NCI-H1092 treated with DMSO at 0.1 percent for 48 hours (cell line): ENCODE data around the gene UNC80.

Source experiments
- DNase-seq: peaks from one replicate; lab custom pipeline; 2025; lab: John Stamatoyannopoulos, UW

The UNC80 gene

GRCh38 chr2:209917154-209917771 is 145.6 kb downstream of the UNC80 start:
- no peak for DNase-seq

DNA sequence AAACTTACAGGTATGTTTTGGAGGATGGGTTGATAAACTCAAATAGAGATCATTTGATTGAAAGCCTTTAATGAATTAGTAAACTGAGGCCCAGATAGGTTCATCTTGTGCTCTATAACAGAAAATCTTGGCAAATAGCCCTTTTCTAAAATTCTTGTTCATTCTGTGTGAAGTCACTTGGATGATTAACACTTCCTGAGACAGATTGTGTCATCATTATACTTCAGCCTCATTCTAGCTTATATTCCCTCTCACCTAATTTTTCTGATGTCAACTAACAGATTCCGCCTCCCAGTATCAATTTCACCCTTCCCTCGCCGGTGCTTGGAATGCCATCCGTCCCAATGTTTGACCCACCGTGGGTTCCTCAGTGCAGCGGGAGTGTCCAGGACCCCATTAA is 146.6 kb downstream of the UNC80 start:
- DNase-seq = no peak

DNA sequence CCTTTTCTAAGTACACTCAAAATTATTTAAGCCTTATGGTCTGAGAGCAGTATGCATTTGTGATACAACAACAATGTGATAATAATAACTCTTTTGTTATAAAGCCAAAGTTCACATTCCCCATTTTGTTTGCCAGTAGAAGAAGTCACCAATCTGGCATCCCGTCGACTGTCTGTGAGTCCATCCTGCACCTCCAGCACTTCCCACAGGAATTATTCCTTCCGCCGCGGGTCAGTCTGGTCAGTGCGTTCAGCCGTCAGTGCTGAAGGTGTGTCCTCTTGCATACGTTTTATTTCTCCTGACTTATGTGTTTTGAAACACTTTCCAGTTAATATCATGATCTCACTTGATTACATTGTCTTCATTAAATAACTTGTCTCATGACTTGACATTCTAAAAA is 150.5 kb downstream of the UNC80 start:
- DNase-seq = no peak

DNA sequence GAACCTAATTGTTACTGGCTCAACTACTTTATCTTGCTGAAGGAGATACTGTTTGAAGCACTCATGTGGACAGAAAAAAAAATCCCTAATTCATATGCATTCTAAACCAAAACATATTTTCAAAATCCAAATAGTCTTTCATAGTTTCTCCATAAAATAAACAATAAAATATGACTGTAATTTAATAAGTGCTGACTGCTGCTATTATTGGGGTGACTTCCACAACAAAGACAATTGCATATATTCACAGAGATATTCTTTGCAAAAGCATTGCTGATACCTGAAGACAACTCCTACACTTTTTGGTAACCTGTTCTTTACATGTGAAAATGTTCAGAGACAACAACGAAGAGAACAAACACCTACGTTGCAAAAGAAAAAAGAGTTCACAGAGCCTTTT is 157.7 kb downstream of the UNC80 start:
- DNase-seq = no peak

- DNase-seq = peak; percentile 7
Measured at GRCh38 chr2:209933499-209934483, 162.2 kb downstream of the UNC80 start.

DNA sequence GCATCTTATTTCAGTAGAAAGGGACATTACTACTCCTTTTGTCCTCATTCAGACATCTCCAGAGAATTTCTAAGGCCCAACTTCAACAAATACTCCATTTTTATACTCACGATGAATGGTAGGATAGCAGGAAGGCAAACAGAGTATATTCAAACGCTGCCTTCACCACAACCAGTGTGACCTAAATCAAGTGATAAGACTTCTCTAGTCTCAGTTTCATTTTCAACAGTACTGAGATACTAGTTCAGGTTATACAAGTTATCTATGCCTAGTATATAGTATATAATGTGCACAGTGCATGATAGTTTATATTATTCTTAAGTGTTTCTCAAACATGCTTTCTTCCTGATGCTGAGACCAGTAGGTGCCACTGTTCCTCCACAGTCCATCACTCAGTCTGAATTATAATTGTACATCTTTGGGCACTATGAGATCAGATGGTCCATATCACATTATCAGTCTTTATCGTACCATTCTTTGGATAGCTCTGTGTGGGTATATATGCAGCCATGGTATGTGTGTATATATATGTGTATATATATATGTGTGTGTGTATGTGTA is 164.6 kb downstream of the UNC80 start:
- DNase-seq = no peak

DNA sequence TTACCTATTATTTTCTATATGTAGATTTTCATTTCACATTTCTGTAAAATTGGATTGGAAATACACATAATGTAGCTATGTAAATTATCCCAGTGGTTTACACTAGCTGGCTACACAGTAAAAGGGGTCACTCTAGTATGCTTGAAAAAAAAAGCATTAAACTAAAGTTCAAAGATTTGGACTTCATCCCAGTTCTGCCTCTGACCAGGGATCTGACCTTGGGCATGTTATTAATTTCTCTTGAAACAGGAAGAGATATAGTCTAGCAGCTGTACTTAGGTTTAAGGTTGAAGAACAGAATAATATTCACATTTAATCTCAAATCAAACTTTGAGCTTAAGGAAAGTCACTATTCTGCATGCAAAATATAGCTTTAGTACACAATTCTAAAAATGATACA is 166.3 kb downstream of the UNC80 start:
- no peak for DNase-seq

DNA sequence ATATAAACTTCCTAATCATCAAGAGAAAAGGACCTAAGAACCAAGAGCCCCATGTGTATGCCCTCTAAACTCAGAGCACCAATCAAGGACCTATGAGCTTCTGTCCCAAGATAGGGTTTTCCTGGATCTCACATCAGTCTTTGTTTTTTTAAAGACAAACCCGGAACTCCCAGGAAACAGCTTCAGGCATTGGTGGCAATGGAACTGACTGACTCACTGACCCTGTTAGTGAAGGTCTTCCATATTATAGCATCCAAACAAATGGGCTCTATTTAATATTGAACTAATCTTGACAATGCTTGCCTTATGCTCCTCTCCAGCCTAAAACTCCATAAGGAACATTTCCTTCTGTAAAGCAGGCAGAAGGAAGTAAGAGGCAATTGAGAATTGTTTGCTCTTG is 167.3 kb downstream of the UNC80 start:
- DNase-seq = no peak

GRCh38 chr2:209940936-209941335 is 169.3 kb downstream of the UNC80 start:
- DNase-seq = no peak

DNA sequence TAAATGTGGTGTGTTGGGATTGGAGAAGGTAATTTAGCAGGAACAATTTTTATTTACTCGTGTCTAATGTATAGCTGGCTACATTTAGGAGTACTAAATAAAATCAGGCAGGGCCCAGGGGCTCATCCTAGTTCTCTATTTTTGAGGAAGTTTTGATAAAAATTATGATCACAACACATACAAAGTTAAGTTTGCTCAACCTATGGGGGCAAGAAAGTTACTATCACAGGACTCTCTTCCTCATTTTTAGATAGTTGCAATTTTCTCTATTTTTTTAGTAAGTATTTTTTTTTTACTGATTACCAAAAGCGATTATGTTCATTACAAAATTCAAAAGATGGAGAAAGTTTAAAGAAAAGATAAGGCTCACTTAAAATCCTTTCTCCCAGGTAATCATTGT is 170.8 kb downstream of the UNC80 start:
- no peak for DNase-seq

DNA sequence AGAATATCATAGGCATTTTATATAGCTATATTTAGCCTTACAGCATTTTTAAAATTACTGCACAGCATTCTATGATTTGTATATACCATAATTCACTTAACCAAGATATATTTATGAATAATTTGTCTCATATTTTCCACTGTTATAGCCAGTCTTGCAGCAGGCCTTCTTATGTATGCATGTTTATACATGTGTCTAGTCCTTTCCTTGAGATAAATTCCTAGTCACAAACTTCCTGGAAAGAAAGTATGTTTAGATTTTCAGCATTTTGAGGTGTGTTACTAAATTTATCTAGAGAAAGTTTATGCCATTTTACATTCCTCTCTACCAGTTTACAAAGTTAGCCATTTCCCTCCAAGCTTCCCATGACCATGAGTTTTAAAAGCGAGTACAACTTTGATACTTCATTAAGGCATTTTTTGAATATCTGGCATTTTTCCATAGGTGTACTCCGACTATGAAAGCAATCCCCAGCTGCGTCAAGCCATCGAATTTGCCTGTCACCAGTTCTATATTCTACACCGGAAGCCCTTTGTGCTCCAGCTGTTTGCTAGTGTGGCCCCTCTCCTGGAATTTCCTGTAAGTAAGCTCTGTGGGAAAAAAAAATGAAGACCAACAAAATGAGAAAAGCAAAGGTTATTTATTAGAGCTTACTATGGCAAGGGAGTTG is 171.4 kb downstream of the UNC80 start:
- no peak for DNase-seq

GRCh38 chr2:209943776-209944175 is 172.1 kb downstream of the UNC80 start:
- no peak for DNase-seq

GRCh38 chr2:209946539-209946938 is 174.9 kb downstream of the UNC80 start:
- DNase-seq = no peak

GRCh38 chr2:209956271-209956670 is 184.6 kb downstream of the UNC80 start:
- DNase-seq = no peak

DNA sequence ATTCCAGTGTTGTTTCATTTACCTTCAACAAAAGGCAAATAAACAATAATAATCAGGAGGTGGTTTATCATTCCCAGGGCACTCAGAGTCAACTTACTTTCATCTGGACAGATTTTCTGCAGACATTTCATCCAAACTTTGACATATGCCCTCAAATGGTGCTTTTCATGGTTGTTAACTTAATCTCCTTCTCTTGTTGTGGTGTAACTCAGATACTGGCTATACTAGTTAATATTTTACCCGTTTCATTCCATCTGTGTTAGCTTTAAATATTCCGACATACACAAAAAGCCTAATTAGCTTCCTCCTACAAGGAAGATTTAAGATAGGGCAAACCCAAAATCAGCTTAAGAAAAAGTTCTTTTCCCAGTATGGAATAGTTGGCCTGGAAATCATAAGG is 186.4 kb downstream of the UNC80 start:
- no peak for DNase-seq

DNA sequence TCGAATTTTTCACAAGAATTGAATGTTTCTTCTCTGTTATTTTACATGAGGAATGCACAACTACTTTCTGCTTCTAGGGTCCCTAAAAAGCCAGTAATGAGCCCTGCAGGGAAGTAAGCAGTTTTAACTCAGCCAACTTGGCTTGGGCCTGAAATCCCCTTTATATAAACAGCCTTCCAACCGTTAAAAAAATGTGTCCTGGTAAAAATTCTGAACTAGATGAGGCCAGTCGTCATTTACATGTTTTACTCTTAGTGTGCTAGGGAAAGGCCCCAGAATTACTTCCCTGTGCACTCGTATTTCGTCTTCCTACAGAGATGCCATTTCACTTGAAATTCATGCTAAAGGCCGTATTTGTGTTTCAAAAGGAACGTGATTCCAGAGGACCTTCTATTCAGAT is 188.4 kb downstream of the UNC80 start:
- no peak for DNase-seq

DNA sequence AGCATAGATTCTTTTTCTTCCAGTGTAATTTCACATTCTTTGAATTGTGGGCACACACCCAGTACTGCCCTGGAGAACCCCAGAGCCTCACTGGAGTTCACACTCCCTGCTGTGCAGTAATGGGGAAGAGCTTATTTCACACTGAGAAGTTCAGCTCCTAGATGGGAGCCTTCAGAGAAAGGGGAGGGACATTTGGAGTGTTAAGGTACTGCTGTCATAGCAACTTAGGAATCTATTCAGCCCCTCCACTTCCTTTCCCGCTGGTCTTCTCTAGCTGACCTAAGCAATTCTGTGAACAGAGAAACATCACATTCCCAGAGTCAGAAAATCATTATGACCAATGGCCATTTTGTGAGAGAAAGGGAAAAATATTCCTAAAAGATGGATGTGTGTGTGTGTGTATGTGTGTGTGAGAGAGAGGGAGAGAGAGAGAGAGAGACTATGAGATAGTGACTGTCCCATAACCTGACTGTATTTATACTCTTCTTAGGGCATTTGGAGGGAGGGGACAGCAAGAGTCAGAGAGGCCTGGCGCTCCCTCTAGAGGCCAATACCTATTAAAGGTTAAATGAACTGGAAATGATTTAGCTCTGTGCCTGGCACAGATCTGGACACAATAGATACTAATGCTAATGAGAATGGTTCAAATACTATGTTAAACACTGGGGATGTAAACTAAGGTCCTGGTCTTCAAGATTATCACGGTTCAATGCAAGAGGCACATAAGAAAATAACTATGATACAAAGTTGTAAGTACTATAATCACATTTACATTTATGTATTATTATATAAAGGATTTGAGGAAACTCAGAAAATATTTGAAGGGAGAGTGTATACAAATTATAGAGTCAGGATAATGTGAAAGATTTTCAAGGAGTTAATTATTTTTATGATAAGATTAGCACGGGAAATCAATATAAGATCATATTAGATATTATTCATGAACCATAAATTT is 189.3 kb downstream of the UNC80 start:
- peak; percentile 15 for DNase-seq

DNA sequence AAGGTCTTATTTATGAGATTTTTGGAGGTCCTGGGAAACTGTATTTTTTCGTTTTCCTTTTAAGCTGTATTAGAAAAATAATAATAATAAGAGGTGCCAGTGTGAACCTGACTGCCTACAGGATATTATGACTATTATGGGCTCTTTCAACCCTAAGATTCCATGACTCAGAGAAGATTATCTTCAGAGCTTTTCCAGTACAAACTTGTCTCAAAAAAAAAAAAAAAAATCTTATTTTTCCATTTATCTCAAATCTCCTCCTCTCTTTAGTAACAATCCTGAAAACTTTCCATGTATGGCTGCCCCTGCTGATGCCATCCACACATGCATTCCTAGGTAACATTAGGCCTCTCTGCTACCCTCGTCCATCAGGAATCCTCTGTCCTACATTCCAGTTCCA is 194.1 kb downstream of the UNC80 start:
- DNase-seq = no peak

DNA sequence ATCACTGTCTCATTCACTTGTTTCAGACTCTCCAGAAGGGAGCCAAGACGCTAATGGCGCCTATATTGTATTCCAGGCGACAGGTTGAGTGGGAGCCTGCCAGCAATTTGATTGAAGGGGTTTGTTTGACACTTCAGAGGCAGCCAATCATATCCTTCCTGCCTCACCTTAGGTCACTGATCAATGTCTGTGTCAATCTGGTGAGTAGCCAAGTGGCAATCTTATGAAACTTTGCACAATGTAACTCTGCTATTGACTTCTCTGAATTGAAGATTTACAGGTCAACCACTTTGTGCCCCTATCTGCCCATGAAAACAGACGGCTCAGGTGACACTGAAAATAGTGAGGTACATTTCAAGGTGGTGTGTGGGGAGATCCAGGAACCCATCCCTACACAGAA is 198.1 kb downstream of the UNC80 start:
- DNase-seq = no peak

- DNase-seq = no peak
Measured at GRCh38 chr2:209970271-209970670, 198.6 kb downstream of the UNC80 start.

GRCh38 chr2:209970711-209971110 is 199.1 kb downstream of the UNC80 start:
- DNase-seq = no peak
